Esophagus squamous epithelium (tissue), 5 donors: ENCODE data around the gene CADM2. TPM values are rescaled to one million over a fixed set of nuclear protein-coding genes. Genes with fewer than 3 reads are reported as not detected.

ENCODE experiments used
- DNase-seq: peaks from one replicate; lab custom pipeline; 2025; lab: John Stamatoyannopoulos, UW
- H3K27ac ChIP-seq, 4 donors: fragments of 200-600 bp; sonication (generic); one replicate each; pipeline ENCODE4 v1.5.1; 2016 to 2019; ENCODE audit warnings: mild to moderate bottlenecking in 1 of 4
- H3K27me3 ChIP-seq, 4 donors: fragments of 200-600 bp; sonication (generic); 1 replicate in 3 of 4; 2 replicates in 1 of 4; pipeline versions ENCODE4 v1.5.1 to v1.6.0; 2017 to 2021; ENCODE audit warnings: antibody characterized with exemption in 1 of 4
- H3K36me3 ChIP-seq, 3 donors: fragments of 200-600 bp; sonication (generic); one replicate each; pipeline ENCODE4 v1.5.1; 2016 to 2019
- H3K4me1 ChIP-seq, 3 donors: fragments of 200-600 bp; sonication (generic); one replicate each; pipeline ENCODE4 v1.5.1; 2017 to 2019
- H3K4me3 ChIP-seq, 4 donors: fragments of 200-600 bp; sonication (generic); 1 replicate in 3 of 4; 2 replicates in 1 of 4; pipeline ENCODE4 v1.5.1; 2016 to 2019; ENCODE audit warnings: mild to moderate bottlenecking in 2 of 4, moderate library complexity in 1 of 4
- H3K9me3 ChIP-seq, 3 donors: fragments of 200-600 bp; sonication (generic); one replicate each; pipeline ENCODE4 v1.5.1; 2016 to 2019
- POLR2A ChIP-seq, 4 donors: fragments of 450-650 bp; IDR thresholded peaks; one replicate each; pipeline ENCODE4 v1.6.1; 2017; ENCODE audit warnings: antibody characterized with exemption in 4 of 4, mild to moderate bottlenecking in 4 of 4, moderate library complexity in 3 of 4
- WGBS, 2 donors: methylation state at CpG; one replicate each; pipeline ENCODE4 v1.1.5; 2018; 5-methylcytosine and 5-hydroxymethylcytosine counted together
- intact Hi-C: fragments of 100-400 bp; cut with DNase I; formaldehyde crosslinking; loops from one replicate; pipeline ENCODE4 v1.15.0; 2022
- total RNA-seq, 4 donors: library from RNA; depleted of rRNA; stranded (reverse); fragments of >200 nt; gene quantifications; one replicate each; pipeline ENCODE4 v1.1.0, GENCODE V29; 2016
- TF ChIP-seq, protein P1 (sequence below), 6 experiments: fragments of 450-650 bp in 4 of 6; fragments of 200-600 bp in 2 of 6; sonication (generic) in 2 of 6; IDR thresholded peaks; one replicate each; pipeline ENCODE4 v1.5.1; 2016 to 2019; ENCODE audit warnings: antibody characterized with exemption in 6 of 6, mild to moderate bottlenecking in 4 of 6, moderate library complexity in 4 of 6
- donor health status: DM: yes; HTN: yes; CAD: no.

CADM2 gene
- total RNA-seq, 4 donors from 2014 or later, result 0.08 to 0.76 (median 0.34) TPM

DNA sequence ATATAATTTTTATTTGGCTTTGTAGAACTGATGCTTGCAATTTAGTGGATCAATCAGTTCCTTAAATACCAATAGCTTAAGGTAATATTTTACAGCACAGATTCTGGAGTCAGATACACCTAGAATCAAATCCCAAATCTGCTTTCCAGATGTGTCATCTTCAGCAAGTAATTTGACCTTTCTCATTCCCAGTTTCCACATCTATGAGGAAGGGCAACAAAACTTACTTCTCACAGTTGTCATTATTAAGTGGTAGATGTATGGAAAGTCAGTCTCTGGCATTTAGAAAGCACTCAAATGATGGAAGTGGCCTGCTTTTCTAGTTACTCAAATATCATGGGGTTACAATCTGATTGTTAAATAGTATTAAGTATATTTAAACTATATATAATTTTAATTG, 767.0 kb downstream of the CADM2 start:
- DNase-seq, result no peak
- Histone ChIP-seq H3K27ac (no peak overlapping the region), H3K9me3 (peaks cover 0 to 12% (median 0%) of the 10 kb centered on the region in 3 donors), H3K4me1 (no peaks in the 10 kb centered on the region), H3K36me3 (no peaks in the 10 kb centered on the region), H3K4me3 (no peak overlapping the region), H3K27me3 (no peaks in the 10 kb centered on the region)
- no peak for TF ChIP-seq POLR2A (IDR thresholded peaks at IDR 0.05)
- TF ChIP-seq, protein P1, sequence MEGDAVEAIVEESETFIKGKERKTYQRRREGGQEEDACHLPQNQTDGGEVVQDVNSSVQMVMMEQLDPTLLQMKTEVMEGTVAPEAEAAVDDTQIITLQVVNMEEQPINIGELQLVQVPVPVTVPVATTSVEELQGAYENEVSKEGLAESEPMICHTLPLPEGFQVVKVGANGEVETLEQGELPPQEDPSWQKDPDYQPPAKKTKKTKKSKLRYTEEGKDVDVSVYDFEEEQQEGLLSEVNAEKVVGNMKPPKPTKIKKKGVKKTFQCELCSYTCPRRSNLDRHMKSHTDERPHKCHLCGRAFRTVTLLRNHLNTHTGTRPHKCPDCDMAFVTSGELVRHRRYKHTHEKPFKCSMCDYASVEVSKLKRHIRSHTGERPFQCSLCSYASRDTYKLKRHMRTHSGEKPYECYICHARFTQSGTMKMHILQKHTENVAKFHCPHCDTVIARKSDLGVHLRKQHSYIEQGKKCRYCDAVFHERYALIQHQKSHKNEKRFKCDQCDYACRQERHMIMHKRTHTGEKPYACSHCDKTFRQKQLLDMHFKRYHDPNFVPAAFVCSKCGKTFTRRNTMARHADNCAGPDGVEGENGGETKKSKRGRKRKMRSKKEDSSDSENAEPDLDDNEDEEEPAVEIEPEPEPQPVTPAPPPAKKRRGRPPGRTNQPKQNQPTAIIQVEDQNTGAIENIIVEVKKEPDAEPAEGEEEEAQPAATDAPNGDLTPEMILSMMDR (IDR thresholded peaks at IDR 0.05), result no peak
- intact Hi-C loops, result no loop called here

DNA sequence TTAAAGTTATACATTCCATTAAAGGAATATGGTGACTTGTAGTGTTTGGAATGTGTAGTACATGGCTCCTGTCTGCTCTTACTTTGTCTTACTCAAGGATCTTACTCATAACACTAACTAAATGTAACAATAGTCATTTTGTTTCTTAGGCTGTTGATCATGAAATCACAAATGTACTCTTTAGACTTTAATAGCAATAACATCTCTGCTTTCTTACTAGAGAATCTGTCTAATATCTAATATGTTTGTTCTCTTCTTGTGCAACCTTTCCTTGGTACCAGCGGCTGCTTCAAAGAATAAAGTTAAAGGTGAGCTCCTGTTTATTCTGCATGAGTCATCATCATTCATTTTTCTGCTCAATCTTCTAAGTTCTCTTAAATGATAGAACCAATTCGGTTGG, 767.5 kb downstream of the CADM2 start:
- H3K4me1 ChIP-seq, result no peaks in the 10 kb centered on the region
- DNase-seq, result no peak
- 49 to 51% methylated on average over 2 of the region's 2 CpGs for WGBS, 2 donors
- no peak overlapping the region for H3K27ac ChIP-seq
- H3K27me3 ChIP-seq, result no peaks in the 10 kb centered on the region
- TF ChIP-seq, protein P1 (IDR thresholded peaks at IDR 0.05), result no peak
- TF ChIP-seq POLR2A (IDR thresholded peaks at IDR 0.05), result no peak
- no peak overlapping the region for H3K4me3 ChIP-seq
- H3K9me3 ChIP-seq, result peaks cover 0 to 10% (median 0%) of the 10 kb centered on the region in 3 donors
- no peaks in the 10 kb centered on the region for H3K36me3 ChIP-seq
- intact Hi-C loops, result no loop called here

DNA sequence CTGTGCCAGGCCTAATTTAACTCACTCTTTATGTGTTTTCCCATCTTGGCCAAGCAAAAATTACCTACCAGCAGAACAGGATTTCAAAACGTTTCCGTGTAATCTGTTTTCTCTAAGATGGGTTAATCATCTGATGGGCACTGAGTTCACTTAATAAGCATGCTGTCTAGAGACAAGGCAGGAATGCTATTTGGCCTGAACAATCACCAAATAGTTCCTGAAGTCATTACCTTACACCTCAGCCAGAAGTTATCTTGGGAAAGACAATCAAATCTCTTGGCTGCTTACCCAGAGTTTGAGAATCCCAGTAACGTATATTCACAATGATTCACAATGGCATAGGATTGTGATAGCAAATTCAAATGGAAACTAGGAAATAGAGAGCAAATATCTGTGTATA, 779.1 kb downstream of the CADM2 start:
- Histone ChIP-seq H3K9me3 (no peaks in the 10 kb centered on the region), H3K27ac (no peak overlapping the region), H3K4me1 (no peaks in the 10 kb centered on the region), H3K27me3 (no peaks in the 10 kb centered on the region), H3K36me3 (no peaks in the 10 kb centered on the region), H3K4me3 (no peak overlapping the region)
- DNase-seq, result no peak
- TF ChIP-seq, protein P1 (IDR thresholded peaks at IDR 0.05), result no peak
- no peak for TF ChIP-seq POLR2A (IDR thresholded peaks at IDR 0.05)
- intact Hi-C loops, result no loop called here
- 31 to 54% methylated on average over 3 of the region's 3 CpGs for WGBS, 2 donors

DNA sequence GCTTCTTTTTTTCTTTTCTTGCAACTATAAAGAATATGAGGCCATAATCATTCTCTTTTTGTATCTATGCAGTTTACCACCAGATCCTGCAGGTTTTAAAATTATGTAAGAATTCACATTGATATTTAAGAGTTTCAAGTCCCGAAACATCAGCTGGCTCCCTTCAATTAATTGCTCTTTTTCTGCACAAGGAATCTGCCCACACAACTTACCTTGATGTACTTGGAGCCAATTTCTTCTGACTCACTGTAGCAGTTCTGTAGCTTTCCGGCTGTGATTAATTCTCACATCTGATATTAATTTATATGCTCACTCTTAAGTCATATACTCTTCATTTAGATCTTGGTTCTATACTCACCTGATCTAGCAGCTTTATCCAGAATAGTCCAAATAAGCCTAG, 781.8 kb downstream of the CADM2 start:
- H3K27ac ChIP-seq, result no peak overlapping the region
- no peak for DNase-seq
- H3K9me3 ChIP-seq, result no peaks in the 10 kb centered on the region
- WGBS, 2 donors, result 56 to 85% methylated on average over 2 of the region's 2 CpGs
- no peaks in the 10 kb centered on the region for H3K36me3 ChIP-seq
- intact Hi-C loops, result no loop called here
- no peaks in the 10 kb centered on the region for H3K27me3 ChIP-seq
- no peak for TF ChIP-seq POLR2A (IDR thresholded peaks at IDR 0.05)
- TF ChIP-seq, protein P1 (IDR thresholded peaks at IDR 0.05), result no peak
- no peaks in the 10 kb centered on the region for H3K4me1 ChIP-seq
- no peak overlapping the region for H3K4me3 ChIP-seq

DNA sequence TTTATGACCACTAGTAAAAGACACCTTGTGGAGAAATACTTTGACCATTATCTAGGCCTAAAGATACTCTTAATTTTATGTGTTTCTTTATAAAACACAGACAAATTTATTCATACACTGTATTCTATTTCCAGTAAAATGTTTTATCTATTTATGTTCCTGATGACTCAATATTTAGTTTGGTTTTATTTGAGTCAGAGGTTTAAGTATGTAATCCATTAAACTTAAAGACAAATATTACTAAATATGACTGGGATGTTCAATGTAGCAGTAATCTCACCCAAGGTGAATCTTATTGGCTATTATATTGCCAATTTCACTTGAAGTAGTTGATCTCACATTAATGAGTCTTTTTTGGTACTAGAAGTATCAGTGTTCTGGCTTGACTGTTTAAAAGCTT, 799.7 kb downstream of the CADM2 start:
- TF ChIP-seq, protein P1 (IDR thresholded peaks at IDR 0.05), result no peak
- TF ChIP-seq POLR2A (IDR thresholded peaks at IDR 0.05), result no peak
- H3K27me3 ChIP-seq, result no peaks in the 10 kb centered on the region
- intact Hi-C loops, result no loop called here

More for the DNA sequence above, 799.7 kb downstream of the CADM2 start:
- Histone ChIP-seq H3K9me3 (no peaks in the 10 kb centered on the region), H3K27ac (no peak overlapping the region), H3K4me3 (no peak overlapping the region), H3K36me3 (no peaks in the 10 kb centered on the region), H3K4me1 (no peaks in the 10 kb centered on the region)
- no peak for DNase-seq
